Fibroblast of lung (primary cell): ENCODE measurements around the gene EMC10.

Experiments
- CTCF ChIP-seq, 2 donors: IDR thresholded peaks in 1 of 2; conservative IDR thresholded peaks in 1 of 2; 1 replicate in 1 of 2; 2 replicates in 1 of 2; pipeline ENCODE4 v1.5.1; 2011 to 2012; ENCODE audit warnings: low read length in 2 of 2, control low read depth in 1 of 2, inconsistent platforms in 1 of 2, low read depth in 1 of 2, mild to moderate bottlenecking in 1 of 2
- EZH2 ChIP-seq: IDR thresholded peaks from 2 replicates; pipeline ENCODE4 v1.5.1; 2012; ENCODE audit warnings: low read length, control low read depth, mild to moderate bottlenecking; ENCODE audit errors: missing control alignments

- TF ChIP-seq CTCF (conservative IDR thresholded peaks at IDR 0.05 in 1 of 2, IDR thresholded peaks at IDR 0.05 in 1 of 2; ENCODE audit: low read depth in 1 of 2, low read length in 2 of 2) (no peak), EZH2 (no peak)
Measured at GRCh38 chr19:50513746-50514345, 37.5 kb downstream of the EMC10 start, which contains the start of gene ASPDH.
